Heart left ventricle (tissue), 16 donors: ENCODE data around the gene DPH3. TPM values are rescaled to one million over a fixed set of nuclear protein-coding genes. Genes with fewer than 3 reads are reported as not detected.

ENCODE experiments used
- ATAC-seq, 4 donors: fragments of 200-7000 bp; cut with Tn5 transposase; one replicate each; pipeline ENCODE4 v1.9.1; 2020 to 2022; ENCODE audit warnings: moderate library complexity in 4 of 4, mild to moderate bottlenecking in 3 of 4, moderate number of reproducible peaks in 1 of 4
- DNase-seq, 5 donors: peaks; one replicate each; pipeline ENCODE4 v3.0.0-alpha.2; 2020
- H3K27ac ChIP-seq, 12 donors: fragments of 200-600 bp; sonication (generic) in 4 of 12; one replicate each; pipeline versions ENCODE4 v1.5.0 to v1.8.0; 2016 to 2022; ENCODE audit warnings: mild to moderate bottlenecking in 2 of 12
- H3K27me3 ChIP-seq, 9 donors: fragments of 200-600 bp; sonication (generic) in 2 of 9; one replicate each; pipeline versions ENCODE4 v1.5.1 to v1.8.0; 2016 to 2022; ENCODE audit warnings: mild to moderate bottlenecking in 3 of 9
- H3K36me3 ChIP-seq, 9 donors: fragments of 200-600 bp; sonication (generic) in 2 of 9; one replicate each; pipeline versions ENCODE4 v1.5.0 to v1.8.0; 2018 to 2022; ENCODE audit warnings: mild to moderate bottlenecking in 2 of 9
- H3K4me1 ChIP-seq, 12 donors: fragments of 200-600 bp; sonication (generic) in 4 of 12; one replicate each; pipeline versions ENCODE4 v1.5.0 to v1.8.0; 2016 to 2022; ENCODE audit warnings: mild to moderate bottlenecking in 3 of 12
- H3K4me3 ChIP-seq, 12 donors: fragments of 200-600 bp; sonication (generic) in 4 of 12; one replicate each; pipeline versions ENCODE4 v1.5.0 to v1.8.0; 2017 to 2022; ENCODE audit warnings: mild to moderate bottlenecking in 9 of 12, moderate library complexity in 4 of 12
- H3K9me3 ChIP-seq, 12 donors: fragments of 200-600 bp; sonication (generic) in 4 of 12; one replicate each; pipeline versions ENCODE4 v1.5.0 to v1.8.0; 2016 to 2022; ENCODE audit warnings: mild to moderate bottlenecking in 1 of 12
- POLR2A ChIP-seq, 2 donors: fragments of 450-650 bp; IDR thresholded peaks; one replicate each; pipeline ENCODE4 v1.6.1; 2017; ENCODE audit warnings: antibody characterized with exemption in 2 of 2, mild to moderate bottlenecking in 2 of 2, moderate library complexity in 2 of 2
- WGBS, 4 donors: extraction: QIAGEN DNeasy Blood & Tissue Kit in 2 of 4; methylation state at CpG; one replicate each; pipeline versions ENCODE4 v1.1.5 to v1.1.7; 2013 to 2018; 5-methylcytosine and 5-hydroxymethylcytosine counted together
- intact Hi-C, 10 donors: fragments of 100-400 bp; cut with DNase I; formaldehyde crosslinking; loops; one replicate each; pipeline versions ENCODE4 v1.11.1 to v1.14.2; 2022
- polyA plus RNA-seq, 2 donors: library from polyadenylated mRNA; stranded (reverse); fragments of 200-250 nt; gene quantifications; one replicate each; pipeline ENCODE4 v1.2.3, GENCODE V29; 2013
- total RNA-seq, 9 donors: library from RNA; depleted of rRNA in 2 of 9; stranded (reverse); fragments of >200 nt in 2 of 9; fragmentation: NEBNext Ultra II Directional in 3 of 9; extraction: Animal tissue kit (Norgen Biotek cat#: 25700) in 3 of 9; gene quantifications; one replicate each; pipeline versions ENCODE4 v1.1.0 to v1.2.4, GENCODE V29; 2016 to 2023
- TF ChIP-seq, protein P1 (sequence below), 12 donors: fragments of 200-600 bp; sonication (generic) in 4 of 12; IDR thresholded peaks; one replicate each; pipeline versions ENCODE4 v1.5.0 to v1.8.0; 2018 to 2022; ENCODE audit warnings: antibody characterized with exemption in 12 of 12, mild to moderate bottlenecking in 5 of 12
- donor health status: ischemic (EF 13 %, LVEDD 7.1; RV severe dilation, severe dysfunction).
- donor health status: healthy with polysubstance abuse.
- donor health status: DM: no; HTN: yes; CAD: no.
- donor health status: DM: no; HTN: no; CAD: no.
- donor health status: ischemic (EF 25% LVEDD 6.9; RV normal size, moderate dysfunction).
- donor health status: ischemic (EF 25% LVEDD 5.7; RV mildly dilated, moderate dysfunction).
- donor health status: healthy.
- donor health status: DM: yes; HTN: yes; CAD: no.
- donor health status: ischemic (EF 35%, LVEDD 5.7; RV mildly dilated, moderate dysfunction).
- donor health status: nonischemic (EF 11% LVEDD 7.7; RV severe dilation, severe dysfunction).
- donor health status: DM: yes; HTN: yes; CAD: no.
- donor health status: PGD.
- donor health status: ischemic (EF 29% LVEDD 5.4; RV normal size, mild dysfunction).
- donor health status: nonischemic (EF 23%, LVEDD 6.1; RV moderate dilation, normal function).

Gene DPH3
- total and polyA plus RNA-seq, 11 donors, result 10.0 to 38.3 (median 20.9) TPM

- no peaks in the 10 kb centered on the region for H3K27me3 ChIP-seq
- H3K9me3 ChIP-seq, result no peaks in the 10 kb centered on the region
- no peak for ATAC-seq
- intact Hi-C loops, result no loop called here
- H3K27ac ChIP-seq, result peak overlapping the region; percentile 20 to 94 (median 83)
- H3K4me3 ChIP-seq, result peak overlapping the region; percentile 49 to 97 (median 75)
- H3K36me3 ChIP-seq, result peaks cover 0 to 28% (median 19%) of the 10 kb centered on the region in 9 donors
- TF ChIP-seq, protein P1, sequence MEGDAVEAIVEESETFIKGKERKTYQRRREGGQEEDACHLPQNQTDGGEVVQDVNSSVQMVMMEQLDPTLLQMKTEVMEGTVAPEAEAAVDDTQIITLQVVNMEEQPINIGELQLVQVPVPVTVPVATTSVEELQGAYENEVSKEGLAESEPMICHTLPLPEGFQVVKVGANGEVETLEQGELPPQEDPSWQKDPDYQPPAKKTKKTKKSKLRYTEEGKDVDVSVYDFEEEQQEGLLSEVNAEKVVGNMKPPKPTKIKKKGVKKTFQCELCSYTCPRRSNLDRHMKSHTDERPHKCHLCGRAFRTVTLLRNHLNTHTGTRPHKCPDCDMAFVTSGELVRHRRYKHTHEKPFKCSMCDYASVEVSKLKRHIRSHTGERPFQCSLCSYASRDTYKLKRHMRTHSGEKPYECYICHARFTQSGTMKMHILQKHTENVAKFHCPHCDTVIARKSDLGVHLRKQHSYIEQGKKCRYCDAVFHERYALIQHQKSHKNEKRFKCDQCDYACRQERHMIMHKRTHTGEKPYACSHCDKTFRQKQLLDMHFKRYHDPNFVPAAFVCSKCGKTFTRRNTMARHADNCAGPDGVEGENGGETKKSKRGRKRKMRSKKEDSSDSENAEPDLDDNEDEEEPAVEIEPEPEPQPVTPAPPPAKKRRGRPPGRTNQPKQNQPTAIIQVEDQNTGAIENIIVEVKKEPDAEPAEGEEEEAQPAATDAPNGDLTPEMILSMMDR (IDR thresholded peaks at IDR 0.05), result no peak
- TF ChIP-seq POLR2A (IDR thresholded peaks at IDR 0.05), result no peak
- DNase-seq, result no peak
- WGBS, 4 donors, result 0 to 1% (median 0%) methylated on average over 21 of the region's 21 CpGs
- H3K4me1 ChIP-seq, result peaks cover 3 to 59% (median 44%) of the 10 kb centered on the region in 12 donors
These were observed 502 bp downstream of the DPH3 start for GRCh38 chr3:16264174-16264707.

GRCh38 chr3:16262174-16262573, 2.6 kb downstream of the DPH3 start:
- DNase-seq (no peak), ATAC-seq (no peak)
- peaks cover 0 to 38% (median 24%) of the 10 kb centered on the region in 9 donors for H3K36me3 ChIP-seq
- no peak overlapping the region for H3K27ac ChIP-seq
- H3K4me3 ChIP-seq, result no peak overlapping the region
- intact Hi-C loops, result no loop called here
- no peak for TF ChIP-seq POLR2A (IDR thresholded peaks at IDR 0.05)
- TF ChIP-seq, protein P1 (IDR thresholded peaks at IDR 0.05), result no peak
- WGBS, 4 donors, result 70 to 83% (median 76%) methylated on average over 4 of the region's 4 CpGs
- H3K9me3 ChIP-seq, result no peaks in the 10 kb centered on the region
- no peaks in the 10 kb centered on the region for H3K27me3 ChIP-seq
- peaks cover 0 to 45% (median 32%) of the 10 kb centered on the region in 12 donors for H3K4me1 ChIP-seq

- ATAC-seq, result no peak
- H3K4me1 ChIP-seq, result peaks cover 0 to 29% (median 15%) of the 10 kb centered on the region in 12 donors
- H3K36me3 ChIP-seq, result peaks cover 0 to 42% (median 24%) of the 10 kb centered on the region in 9 donors
- H3K27me3 ChIP-seq, result no peaks in the 10 kb centered on the region
- H3K4me3 ChIP-seq, result no peak overlapping the region
- H3K27ac ChIP-seq, result no peak overlapping the region
- no peak for TF ChIP-seq POLR2A (IDR thresholded peaks at IDR 0.05)
- TF ChIP-seq, protein P1 (IDR thresholded peaks at IDR 0.05), result no peak
- no peaks in the 10 kb centered on the region for H3K9me3 ChIP-seq
- DNase-seq, result no peak
- 85 to 93% (median 88%) methylated on average over 1 of the region's 1 CpG for WGBS, 4 donors
- intact Hi-C loops, result no loop called here
These were observed 4.7 kb downstream of the DPH3 start for GRCh38 chr3:16260046-16260445.

- Histone ChIP-seq H3K36me3 (peaks cover 0 to 42% (median 24%) of the 10 kb centered on the region in 9 donors), H3K9me3 (no peaks in the 10 kb centered on the region), H3K27ac (no peak overlapping the region), H3K4me3 (no peak overlapping the region), H3K4me1 (peaks cover 0 to 26% (median 10%) of the 10 kb centered on the region in 12 donors), H3K27me3 (no peaks in the 10 kb centered on the region)
- 80 to 87% (median 85%) methylated on average over 1 of the region's 1 CpG for WGBS, 4 donors
- intact Hi-C loops, result no loop called here
- no peak for TF ChIP-seq POLR2A (IDR thresholded peaks at IDR 0.05)
- ATAC-seq (no peak), DNase-seq (no peak)
These were observed 5.9 kb downstream of the DPH3 start for GRCh38 chr3:16258866-16259265.

DNA sequence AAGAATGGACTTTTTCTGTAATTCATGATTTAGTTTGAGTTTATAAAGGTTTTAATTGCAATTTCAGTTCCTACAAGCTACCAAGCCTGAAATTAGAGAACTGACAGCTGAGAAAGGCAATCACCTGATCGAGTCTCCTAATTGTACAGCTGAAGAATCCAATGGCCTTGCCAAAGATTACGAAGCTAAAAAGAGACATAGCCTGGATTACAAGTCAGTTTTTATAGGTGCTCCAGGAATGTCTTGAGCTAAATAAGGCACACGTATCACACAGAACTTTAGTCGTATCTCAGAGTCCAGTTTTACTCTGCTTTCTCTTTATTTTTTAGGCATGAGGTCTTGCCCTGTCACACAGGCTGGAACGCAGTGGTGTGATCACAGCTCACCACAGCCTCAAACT, 6.6 kb downstream of the DPH3 start:
- H3K36me3 ChIP-seq, result peaks cover 0 to 42% (median 24%) of the 10 kb centered on the region in 9 donors
- no peaks in the 10 kb centered on the region for H3K27me3 ChIP-seq
- no peak overlapping the region for H3K4me3 ChIP-seq
- H3K9me3 ChIP-seq, result no peaks in the 10 kb centered on the region
- ATAC-seq, result no peak
- peaks cover 0 to 19% (median 5%) of the 10 kb centered on the region in 12 donors for H3K4me1 ChIP-seq
- no peak for TF ChIP-seq POLR2A (IDR thresholded peaks at IDR 0.05)
- TF ChIP-seq, protein P1 (IDR thresholded peaks at IDR 0.05), result no peak
- no peak overlapping the region for H3K27ac ChIP-seq
- 54 to 67% (median 60%) methylated on average over 5 of the region's 5 CpGs for WGBS, 4 donors
- intact Hi-C loops, result no loop called here
- DNase-seq, result no peak
